H1 (cell line): ENCODE results near the gene CAPN3. TPM values are rescaled to one million over a fixed set of nuclear protein-coding genes. Genes with fewer than 3 reads are reported as not detected.

ENCODE experiments used
- CTBP2 ChIP-seq: IDR thresholded peaks from 2 replicates; pipeline ENCODE4 v1.7.0; 2011; ENCODE audit warnings: borderline replicate concordance, mild to moderate bottlenecking, moderate library complexity, mixed read lengths, low read length; ENCODE audit not compliant: insufficient read depth, insufficient read length
- KDM4A ChIP-seq: IDR thresholded peaks from one replicate; pipeline ENCODE4 v1.7.1; 2012; ENCODE audit warnings: low read depth, mild to moderate bottlenecking, moderate library complexity, low read length, inconsistent platforms; ENCODE audit not compliant: severe bottlenecking
- POLR2AphosphoS5 ChIP-seq: IDR thresholded peaks from 2 replicates; pipeline ENCODE4 v1.6.1; 2011; ENCODE audit warnings: low read depth, low read length
- SAP30 ChIP-seq: fragments of 300-600 bp; sonication (generic); IDR thresholded peaks from 2 replicates; pipeline ENCODE4 v1.7.1; 2012; ENCODE audit warnings: low read length, moderate library complexity, mild to moderate bottlenecking, inconsistent platforms; ENCODE audit not compliant: insufficient read depth, insufficient replicate concordance
- polyA plus RNA-seq, 7 experiments: library from polyadenylated mRNA; depleted of rRNA in 3 of 7; stranded (reverse) in 5 of 7; unstranded in 2 of 7; fragments of >200 nt in 5 of 7; fragments of 200-250 nt in 2 of 7; gene quantifications; 1 replicate in 5 of 7; 2 replicates in 1 of 7; 4 replicates in 1 of 7; pipeline versions ENCODE4 v1.2.1 to v1.2.3, GENCODE V29; 2011 to 2013; ENCODE audit warnings: missing spikeins in 2 of 7, mixed read lengths in 2 of 7
- total RNA-seq: library from RNA; stranded (reverse); fragmentation: NEBNext Ultra II Directional; extraction: Animal tissue kit (Norgen Biotek cat#: 25700); gene quantifications from 2 replicates; pipeline ENCODE4 v1.2.1, GENCODE V29; 2021
- TF ChIP-seq, protein P1 (sequence below), 3 experiments: IDR thresholded peaks; 1 replicate in 2 of 3; 2 replicates in 1 of 3; pipeline versions ENCODE4 v1.5.1 to v1.6.1; 2011; ENCODE audit warnings: low read length in 3 of 3, mild to moderate bottlenecking in 3 of 3, inconsistent platforms in 2 of 3, low read depth in 1 of 3, moderate library complexity in 1 of 3; ENCODE audit not compliant: insufficient read depth in 1 of 3; ENCODE audit errors: control extremely low read depth in 1 of 3

The CAPN3 gene
- total and polyA plus RNA-seq, 2 of the 8 experiments (the other 6 are each of a cell fraction or from before 2014, with no cell fraction given) = 0.80 to 2.1 TPM

DNA sequence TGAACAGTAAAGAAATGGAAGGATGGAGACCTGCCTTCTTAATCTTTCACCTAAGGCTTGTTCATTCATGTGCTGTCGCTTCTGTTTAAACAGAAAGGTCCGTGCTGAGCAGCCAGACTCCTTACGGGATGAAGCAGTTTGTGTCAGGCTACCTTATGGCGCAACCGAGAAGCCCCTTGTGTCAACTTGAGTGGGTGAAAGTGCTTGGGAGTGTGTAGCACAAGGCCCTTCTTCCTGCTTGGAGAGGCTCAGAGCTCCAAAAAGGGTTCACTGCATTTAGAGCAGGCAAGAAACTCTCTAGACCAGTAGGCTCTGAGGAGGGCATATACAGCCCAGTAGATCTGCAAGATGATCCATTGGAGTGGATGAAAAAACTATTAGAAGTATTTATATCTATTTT lies 16.0 kb downstream of the CAPN3 start (continued):
- no peak for TF ChIP-seq CTBP2
- no peak for TF ChIP-seq SAP30
- TF ChIP-seq KDM4A = no peak
- TF ChIP-seq, protein P1, sequence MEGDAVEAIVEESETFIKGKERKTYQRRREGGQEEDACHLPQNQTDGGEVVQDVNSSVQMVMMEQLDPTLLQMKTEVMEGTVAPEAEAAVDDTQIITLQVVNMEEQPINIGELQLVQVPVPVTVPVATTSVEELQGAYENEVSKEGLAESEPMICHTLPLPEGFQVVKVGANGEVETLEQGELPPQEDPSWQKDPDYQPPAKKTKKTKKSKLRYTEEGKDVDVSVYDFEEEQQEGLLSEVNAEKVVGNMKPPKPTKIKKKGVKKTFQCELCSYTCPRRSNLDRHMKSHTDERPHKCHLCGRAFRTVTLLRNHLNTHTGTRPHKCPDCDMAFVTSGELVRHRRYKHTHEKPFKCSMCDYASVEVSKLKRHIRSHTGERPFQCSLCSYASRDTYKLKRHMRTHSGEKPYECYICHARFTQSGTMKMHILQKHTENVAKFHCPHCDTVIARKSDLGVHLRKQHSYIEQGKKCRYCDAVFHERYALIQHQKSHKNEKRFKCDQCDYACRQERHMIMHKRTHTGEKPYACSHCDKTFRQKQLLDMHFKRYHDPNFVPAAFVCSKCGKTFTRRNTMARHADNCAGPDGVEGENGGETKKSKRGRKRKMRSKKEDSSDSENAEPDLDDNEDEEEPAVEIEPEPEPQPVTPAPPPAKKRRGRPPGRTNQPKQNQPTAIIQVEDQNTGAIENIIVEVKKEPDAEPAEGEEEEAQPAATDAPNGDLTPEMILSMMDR (IDR thresholded peaks at IDR 0.05; ENCODE audit: control extremely low read depth in 1 of 3, insufficient read depth in 1 of 3, low read depth in 1 of 3, low read length in 3 of 3) = no peak
- TF ChIP-seq POLR2AphosphoS5 = no peak
